Lung (tissue), 12 donors: ENCODE measurements around the gene SLC34A1. TPM values are rescaled to one million over a fixed set of nuclear protein-coding genes. Genes with fewer than 3 reads are reported as not detected.

Experiments used
- ATAC-seq: fragments of 200-7000 bp; cut with Tn5 transposase; one replicate; pipeline ENCODE4 v1.9.1; 2020; ENCODE audit warnings: moderate number of reproducible peaks; ENCODE audit not compliant: insufficient read depth, low FRiP score
- DNase-seq, 3 donors: peaks; one replicate each; pipeline ENCODE4 v3.0.0-alpha.2; 2013 to 2017
- H3K27ac ChIP-seq, 2 donors: one replicate each; pipeline ENCODE4 v1.5.1; 2013; ENCODE audit warnings: mild to moderate bottlenecking in 2 of 2, moderate library complexity in 2 of 2, control low read depth in 1 of 2, inconsistent platforms in 1 of 2, low read depth in 1 of 2, low read length in 1 of 2
- H3K27me3 ChIP-seq, 3 donors: one replicate each; pipeline ENCODE4 v1.5.1; 2013; ENCODE audit warnings: low read length in 2 of 3; ENCODE audit not compliant: control insufficient read depth in 3 of 3, insufficient read depth in 3 of 3
- H3K36me3 ChIP-seq, 4 donors: one replicate each; pipeline ENCODE4 v1.5.1; 2013; ENCODE audit warnings: low read length in 4 of 4, mild to moderate bottlenecking in 1 of 4, moderate library complexity in 1 of 4; ENCODE audit not compliant: control insufficient read depth in 4 of 4, insufficient read depth in 4 of 4
- H3K4me1 ChIP-seq, 5 donors: one replicate each; pipeline ENCODE4 v1.5.1; 2013; ENCODE audit warnings: low read length in 5 of 5, mild to moderate bottlenecking in 2 of 5, moderate library complexity in 1 of 5; ENCODE audit not compliant: control insufficient read depth in 5 of 5, insufficient read depth in 5 of 5
- H3K4me3 ChIP-seq: one replicate; pipeline ENCODE4 v1.5.1; 2013; ENCODE audit warnings: mild to moderate bottlenecking, control low read depth, moderate library complexity
- H3K9ac ChIP-seq, 2 donors: one replicate each; pipeline ENCODE4 v1.5.1; 2013; ENCODE audit warnings: low read length in 2 of 2, control low read depth in 1 of 2; ENCODE audit not compliant: insufficient read depth in 1 of 2
- H3K9me3 ChIP-seq, 4 donors: one replicate each; pipeline ENCODE4 v1.5.1; 2013; ENCODE audit warnings: low read length in 3 of 4, mild to moderate bottlenecking in 1 of 4, moderate library complexity in 1 of 4; ENCODE audit not compliant: control insufficient read depth in 4 of 4, insufficient read depth in 3 of 4
- CTCF ChIP-seq: IDR thresholded peaks from 2 replicates; pipeline ENCODE4 v1.5.1; 2012; ENCODE audit warnings: mild to moderate bottlenecking; ENCODE audit errors: control extremely low read depth, extremely low read depth
- WGBS, 2 donors: extraction: QIAGEN DNeasy Blood & Tissue Kit; methylation state at CpG; one replicate each; pipeline ENCODE4 v1.1.7; 2013; 5-methylcytosine and 5-hydroxymethylcytosine counted together
- polyA plus RNA-seq, 2 donors: library from polyadenylated mRNA; stranded (reverse); fragments of 200-250 nt; gene quantifications; one replicate each; pipeline ENCODE4 v1.2.1, GENCODE V29; 2013
- total RNA-seq, 2 donors: library from RNA; depleted of rRNA in 1 of 2; stranded (reverse); fragments of >200 nt in 1 of 2; gene quantifications; one replicate each; pipeline ENCODE4 v1.2.1, GENCODE V29; 2014 to 2021
- donor health status: control.
- donor health status: control.
- donor health status: Bipolar disorder and iron deficiency.
- donor health status: healthy.
- donor health status: DM: yes; HTN: yes; CAD: no.

The SLC34A1 gene
- total and polyA plus RNA-seq, 4 donors, result 0.02 TPM; not detected in 3

- no peaks in the 10 kb centered on the region for H3K9me3 ChIP-seq
- ATAC-seq (no peak), DNase-seq (no peak)
- H3K9ac ChIP-seq, result no peak overlapping the region
- H3K36me3 ChIP-seq, result peaks cover 3 to 22% (median 9%) of the 10 kb centered on the region in 4 donors
- peaks cover 4 to 14% (median 11%) of the 10 kb centered on the region in 5 donors for H3K4me1 ChIP-seq
- TF ChIP-seq CTCF, result no peak
- H3K27me3 ChIP-seq, result no peaks in the 10 kb centered on the region
- WGBS, 2 donors, result 81 to 85% methylated on average over 4 of the region's 4 CpGs
- H3K4me3 ChIP-seq, result no peak overlapping the region
- no peak overlapping the region for H3K27ac ChIP-seq
These were observed 37.4 kb upstream of the SLC34A1 start for GRCh38 chr5:177346820-177347219.

- Histone ChIP-seq H3K27me3 (no peaks in the 10 kb centered on the region), H3K9me3 (no peaks in the 10 kb centered on the region), H3K36me3 (peaks cover 3 to 22% (median 9%) of the 10 kb centered on the region in 4 donors), H3K9ac (no peak overlapping the region), H3K27ac (no peak overlapping the region), H3K4me1 (peaks cover 4 to 18% (median 11%) of the 10 kb centered on the region in 5 donors), H3K4me3 (no peak overlapping the region)
- no peak for DNase-seq
- 87 to 94% methylated on average over 4 of the region's 4 CpGs for WGBS, 2 donors
- no peak for TF ChIP-seq CTCF
- no peak for ATAC-seq
These were observed 36.5 kb upstream of the SLC34A1 start for GRCh38 chr5:177347699-177348098.

- no peak for DNase-seq
- H3K27ac ChIP-seq, result no peak overlapping the region
- no peak overlapping the region for H3K4me3 ChIP-seq
- no peak for ATAC-seq
- H3K4me1 ChIP-seq, result peaks cover 4 to 18% (median 11%) of the 10 kb centered on the region in 5 donors
- 60 to 80% methylated on average over 3 of the region's 3 CpGs for WGBS, 2 donors
- no peaks in the 10 kb centered on the region for H3K27me3 ChIP-seq
- no peak for TF ChIP-seq CTCF
- no peaks in the 10 kb centered on the region for H3K9me3 ChIP-seq
- H3K36me3 ChIP-seq, result peaks cover 0 to 18% (median 4%) of the 10 kb centered on the region in 4 donors
- H3K9ac ChIP-seq, result no peak overlapping the region
These were observed 34.9 kb upstream of the SLC34A1 start for GRCh38 chr5:177349362-177349647.

GRCh38 chr5:177349762-177350161 is 34.5 kb upstream of the SLC34A1 start:
- TF ChIP-seq CTCF, result no peak
- H3K4me3 ChIP-seq, result no peak overlapping the region
- ATAC-seq (no peak), DNase-seq (no peak)
- H3K27ac ChIP-seq, result no peak overlapping the region
- peaks cover 4 to 18% (median 11%) of the 10 kb centered on the region in 5 donors for H3K4me1 ChIP-seq
- WGBS, 2 donors, result 87 to 93% methylated on average over 5 of the region's 5 CpGs
- H3K36me3 ChIP-seq, result peaks cover 0 to 18% (median 4%) of the 10 kb centered on the region in 4 donors
- H3K27me3 ChIP-seq, result no peaks in the 10 kb centered on the region
- no peak overlapping the region for H3K9ac ChIP-seq
- H3K9me3 ChIP-seq, result no peaks in the 10 kb centered on the region
